Trophoblast cell (in vitro differentiated cells and primary cell): ENCODE data around the gene FNDC1.

Experiments
- DNase-seq, 2 donors: peaks; one replicate each; pipeline ENCODE4 v3.0.0-alpha.2; 2016
- H2AFZ ChIP-seq: 2 replicates; pipeline ENCODE4 v1.6.1; 2013; ENCODE audit warnings: low read length, moderate library complexity, mild to moderate bottlenecking; ENCODE audit not compliant: insufficient read depth, poor library complexity
- H2AK5ac ChIP-seq: 2 replicates; pipeline ENCODE4 v1.6.1; 2013; ENCODE audit warnings: mild to moderate bottlenecking, low read length
- H2BK120ac ChIP-seq: 2 replicates; pipeline ENCODE4 v1.6.1; 2013; ENCODE audit warnings: low read length, mild to moderate bottlenecking, moderate library complexity; ENCODE audit not compliant: insufficient read depth, poor library complexity
- H2BK12ac ChIP-seq: 2 replicates; pipeline ENCODE4 v1.6.1; 2013; ENCODE audit warnings: mild to moderate bottlenecking, low read length, moderate library complexity
- H2BK5ac ChIP-seq: 2 replicates; pipeline ENCODE4 v1.6.1; 2013; ENCODE audit warnings: low read length, low read depth, moderate library complexity, mild to moderate bottlenecking; ENCODE audit not compliant: poor library complexity
- H3K14ac ChIP-seq: 2 replicates; pipeline ENCODE4 v1.6.1; 2013; ENCODE audit warnings: mild to moderate bottlenecking, low read length
- H3K18ac ChIP-seq: 2 replicates; pipeline ENCODE4 v1.6.1; 2013; ENCODE audit warnings: mild to moderate bottlenecking, low read length
- H3K23ac ChIP-seq: 2 replicates; pipeline ENCODE4 v1.6.1; 2013; ENCODE audit warnings: low read length
- H3K27ac ChIP-seq: 2 replicates; pipeline ENCODE4 v1.5.1; 2013; ENCODE audit warnings: low read depth, mild to moderate bottlenecking, inconsistent platforms, low read length, moderate library complexity
- H3K27me3 ChIP-seq: 2 replicates; pipeline ENCODE4 v1.6.1; 2013; ENCODE audit warnings: inconsistent platforms, mild to moderate bottlenecking, low read length, moderate library complexity; ENCODE audit not compliant: insufficient read depth
- H3K36me3 ChIP-seq, 2 experiments: 1 replicate in 1 of 2; 2 replicates in 1 of 2; pipeline ENCODE4 v1.6.1; 2013; ENCODE audit warnings: low read length in 2 of 2, mild to moderate bottlenecking in 2 of 2, moderate library complexity in 1 of 2; ENCODE audit not compliant: insufficient read depth in 2 of 2, control insufficient read depth in 1 of 2
- H3K4ac ChIP-seq: 2 replicates; pipeline ENCODE4 v1.6.1; 2013; ENCODE audit warnings: low read depth, mild to moderate bottlenecking, low read length, moderate library complexity
- H3K4me1 ChIP-seq, 2 experiments: 1 replicate in 1 of 2; 2 replicates in 1 of 2; pipeline ENCODE4 v1.6.1; 2013; ENCODE audit warnings: low read length in 2 of 2, mild to moderate bottlenecking in 2 of 2, moderate library complexity in 1 of 2; ENCODE audit not compliant: insufficient read depth in 2 of 2, control insufficient read depth in 1 of 2
- H3K4me2 ChIP-seq: 2 replicates; pipeline ENCODE4 v1.6.1; 2013; ENCODE audit warnings: inconsistent platforms, mild to moderate bottlenecking, low read length, moderate library complexity
- H3K4me3 ChIP-seq: 2 replicates; pipeline ENCODE4 v1.5.1; 2013; ENCODE audit warnings: mild to moderate bottlenecking, low read depth, low read length, inconsistent platforms
- H3K79me1 ChIP-seq: one replicate; pipeline ENCODE4 v1.6.1; 2013; ENCODE audit warnings: low read length
- H3K79me2 ChIP-seq: 2 replicates; pipeline ENCODE4 v1.6.1; 2013; ENCODE audit warnings: low read length, mild to moderate bottlenecking; ENCODE audit not compliant: control insufficient read depth, insufficient read depth, poor library complexity
- H3K9ac ChIP-seq: 2 replicates; pipeline ENCODE4 v1.6.1; 2013; ENCODE audit warnings: mild to moderate bottlenecking, low read length
- H3K9me3 ChIP-seq: 2 replicates; pipeline ENCODE4 v1.6.1; 2013; ENCODE audit warnings: low read depth, mild to moderate bottlenecking, control low read depth, inconsistent platforms, low read length; ENCODE audit not compliant: insufficient read depth
- H4K12ac ChIP-seq: 2 replicates; pipeline ENCODE4 v1.6.1; 2013; ENCODE audit warnings: low read depth, mild to moderate bottlenecking, low read length, moderate library complexity
- H4K8ac ChIP-seq: 2 replicates; pipeline ENCODE4 v1.6.1; 2013; ENCODE audit warnings: low read depth, mild to moderate bottlenecking, low read length, moderate library complexity
- H4K91ac ChIP-seq: one replicate; pipeline ENCODE4 v1.6.1; 2013; ENCODE audit warnings: low read depth, mild to moderate bottlenecking, low read length, moderate library complexity
- WGBS: extraction: QIAGEN DNeasy Blood & Tissue Kit; methylation state at CpG from one replicate; pipeline ENCODE4 v1.1.7; 2013; ENCODE audit warnings: missing lambda C conversion rate; ENCODE audit not compliant: insufficient read length, insufficient coverage; ENCODE audit errors: extremely low coverage; 5-methylcytosine and 5-hydroxymethylcytosine counted together

FNDC1 gene

GRCh38 chr6:159152782-159153181 lies 16.4 kb upstream of the FNDC1 start:
- Histone ChIP-seq H3K4me2 (no peak overlapping the region), H3K18ac (no peak overlapping the region), H2AFZ (no peak overlapping the region), H2BK12ac (no peak overlapping the region), H4K12ac (no peak overlapping the region), H3K9ac (no peak overlapping the region), H2AK5ac (no peak overlapping the region), H3K4me1 (no peaks in the 10 kb centered on the region), H3K4ac (no peak overlapping the region), H4K8ac (no peak overlapping the region), H3K23ac (no peak overlapping the region), H3K4me3 (no peak overlapping the region), H3K79me1 (no peaks in the 10 kb centered on the region), H2BK120ac (no peak overlapping the region), H4K91ac (no peak overlapping the region), H3K27ac (no peak overlapping the region), H3K79me2 (no peaks in the 10 kb centered on the region), H2BK5ac (no peak overlapping the region), H3K9me3 (no peaks in the 10 kb centered on the region), H3K14ac (no peak overlapping the region), H3K36me3 (no peaks in the 10 kb centered on the region), H3K27me3 (no peaks in the 10 kb centered on the region)
- no peak for DNase-seq
- no CpG with 5 or more reads among the region's 2 CpGs for WGBS

DNA sequence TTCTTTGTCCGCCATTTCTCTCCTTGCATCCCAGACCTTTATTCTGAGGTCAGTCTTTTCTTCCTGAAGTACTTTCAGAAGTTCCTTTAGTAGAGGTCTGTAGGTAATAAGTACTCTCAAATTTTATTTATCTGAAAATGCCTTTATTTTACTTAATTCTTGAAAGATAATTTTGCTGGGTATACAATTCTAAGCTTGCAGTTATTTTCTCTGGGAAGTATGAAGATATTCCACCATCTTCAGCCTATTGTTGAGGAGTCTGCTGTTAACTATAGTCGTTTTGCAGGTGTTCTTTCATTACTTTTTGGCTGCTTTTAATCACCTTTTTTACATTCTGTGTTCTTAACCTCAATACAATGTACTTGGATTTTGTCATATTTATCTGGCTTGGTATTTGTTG lies 13.5 kb upstream of the FNDC1 start:
- Histone ChIP-seq H4K8ac (no peak overlapping the region), H3K18ac (no peak overlapping the region), H3K4me3 (no peak overlapping the region), H2BK12ac (no peak overlapping the region), H3K79me2 (no peaks in the 10 kb centered on the region), H3K36me3 (no peaks in the 10 kb centered on the region), H2AFZ (no peak overlapping the region), H4K12ac (no peak overlapping the region), H2BK5ac (no peak overlapping the region), H3K14ac (no peak overlapping the region), H2BK120ac (no peak overlapping the region), H3K9ac (no peak overlapping the region), H3K23ac (no peak overlapping the region), H3K27ac (no peak overlapping the region), H3K4me2 (no peak overlapping the region), H3K9me3 (no peaks in the 10 kb centered on the region), H3K27me3 (no peaks in the 10 kb centered on the region), H2AK5ac (no peak overlapping the region), H3K79me1 (no peaks in the 10 kb centered on the region), H3K4me1 (no peaks in the 10 kb centered on the region), H3K4ac (no peak overlapping the region), H4K91ac (no peak overlapping the region)
- WGBS = no CpG with 5 or more reads among the region's 2 CpGs
- no peak for DNase-seq

DNA sequence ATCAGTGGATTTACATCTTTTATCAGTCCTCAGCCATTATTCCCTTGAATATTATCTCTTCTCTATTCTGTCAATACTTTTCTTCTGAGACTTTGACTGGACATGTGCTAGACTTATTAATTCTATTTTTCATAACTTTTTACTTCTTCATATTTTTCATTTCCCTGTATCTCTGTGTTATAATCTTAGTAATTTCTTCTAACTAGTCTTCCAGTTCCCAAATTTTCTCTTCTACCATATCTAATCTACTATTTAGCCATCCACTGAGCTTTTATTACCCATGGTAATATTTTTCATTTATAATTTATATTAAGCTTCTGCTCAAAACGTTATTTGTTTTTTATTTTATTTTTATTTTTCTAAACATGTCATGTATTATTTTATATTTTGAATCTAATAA lies 13.1 kb upstream of the FNDC1 start:
- no peaks in the 10 kb centered on the region for H3K4me1 ChIP-seq
- WGBS = no CpG with 5 or more reads among the region's 1 CpG

DNA sequence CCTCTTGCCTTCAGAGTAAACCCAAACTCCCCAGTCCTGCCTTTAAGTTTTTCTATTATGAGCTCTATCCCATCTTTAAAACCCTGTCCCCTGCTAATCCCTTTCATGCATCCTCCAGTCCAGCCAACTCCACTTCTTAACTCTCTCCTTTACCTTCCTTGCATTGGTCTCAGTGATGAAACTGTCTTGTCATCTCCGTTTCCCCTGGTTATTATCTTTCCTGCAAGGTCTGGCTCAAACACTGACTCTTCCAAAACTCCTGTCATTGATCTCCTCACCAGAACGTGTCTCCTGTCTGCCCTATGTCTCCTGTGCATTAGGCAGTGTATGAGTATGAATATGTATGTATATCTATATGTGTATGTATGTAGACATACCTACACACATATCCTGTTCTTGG lies 11.8 kb upstream of the FNDC1 start:
- Histone ChIP-seq H2BK5ac (no peak overlapping the region), H3K23ac (no peak overlapping the region), H3K4me3 (no peak overlapping the region), H3K36me3 (no peaks in the 10 kb centered on the region), H2BK120ac (no peak overlapping the region), H3K27ac (no peak overlapping the region), H3K4me2 (no peak overlapping the region), H4K12ac (no peak overlapping the region), H2AFZ (no peak overlapping the region), H3K4ac (no peak overlapping the region), H2BK12ac (no peak overlapping the region), H4K91ac (no peak overlapping the region), H3K79me1 (no peaks in the 10 kb centered on the region), H3K14ac (no peak overlapping the region), H3K79me2 (no peaks in the 10 kb centered on the region), H3K18ac (no peak overlapping the region), H2AK5ac (no peak overlapping the region), H3K9ac (no peak overlapping the region), H3K27me3 (no peaks in the 10 kb centered on the region), H3K4me1 (no peaks in the 10 kb centered on the region), H4K8ac (no peak overlapping the region), H3K9me3 (no peaks in the 10 kb centered on the region)
- no CpG with 5 or more reads among the region's 2 CpGs for WGBS
- no peak for DNase-seq

More for the DNA sequence above, 13.1 kb upstream of the FNDC1 start:
- no peak overlapping the region for H3K23ac ChIP-seq
- H3K27me3 ChIP-seq = no peaks in the 10 kb centered on the region
- H3K9me3 ChIP-seq = no peaks in the 10 kb centered on the region
- no peak for DNase-seq
- H3K4ac ChIP-seq = no peak overlapping the region
- no peak overlapping the region for H4K12ac ChIP-seq
- no peak overlapping the region for H3K18ac ChIP-seq
- no peak overlapping the region for H4K91ac ChIP-seq
- H3K4me3 ChIP-seq = no peak overlapping the region
- no peak overlapping the region for H3K4me2 ChIP-seq
- no peaks in the 10 kb centered on the region for H3K79me1 ChIP-seq
- H3K14ac ChIP-seq = no peak overlapping the region
- H2AFZ ChIP-seq = no peak overlapping the region
- H4K8ac ChIP-seq = no peak overlapping the region
- H2AK5ac ChIP-seq = no peak overlapping the region
- H2BK12ac ChIP-seq = no peak overlapping the region
- no peaks in the 10 kb centered on the region for H3K36me3 ChIP-seq
- H2BK120ac ChIP-seq = no peak overlapping the region
- H3K79me2 ChIP-seq = no peaks in the 10 kb centered on the region
- no peak overlapping the region for H3K27ac ChIP-seq
- no peak overlapping the region for H3K9ac ChIP-seq
- no peak overlapping the region for H2BK5ac ChIP-seq
